ENCODE measurements around the gene TSHZ3. TPM values are rescaled to one million over a fixed set of nuclear protein-coding genes. Genes with fewer than 3 reads are reported as not detected.

TSHZ3 gene
- total RNA-seq, 1 donor from 2014 or later: 18.6 TPM

DNA sequence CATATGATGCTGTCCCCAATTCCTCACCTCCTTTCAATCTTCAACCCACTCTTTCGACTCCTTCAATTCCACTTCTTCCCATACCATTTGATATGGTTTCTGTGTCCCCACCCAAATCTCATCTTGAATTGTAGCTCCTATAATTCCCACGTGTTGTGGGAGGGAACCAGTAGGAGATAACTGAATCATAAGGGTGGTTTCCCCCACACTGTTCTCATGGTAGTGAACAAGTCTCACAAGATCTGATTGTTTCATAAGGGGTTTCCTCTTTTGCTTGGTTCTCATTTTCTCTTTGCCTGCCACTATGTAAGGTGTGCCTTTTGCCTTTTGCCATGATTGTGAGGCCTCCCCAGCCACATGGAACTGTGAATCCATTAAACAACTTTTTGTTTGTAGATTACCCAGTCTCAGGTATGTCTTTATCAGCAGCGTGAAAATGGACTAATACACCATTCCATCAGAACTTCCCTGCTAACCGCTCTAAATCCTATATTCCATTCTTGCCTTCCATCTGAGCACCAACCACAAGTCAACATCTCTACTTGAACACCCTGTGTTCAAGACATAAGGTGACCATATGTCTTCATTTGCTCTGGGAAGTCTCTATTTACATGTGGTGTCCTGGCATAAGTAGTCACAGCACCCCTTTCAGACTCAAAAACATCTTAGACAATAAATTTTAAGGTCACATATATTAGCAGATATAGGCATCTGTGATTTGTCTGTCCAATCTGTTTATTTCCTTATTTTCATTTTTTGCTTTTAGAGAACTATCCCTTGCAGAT lies 122.9 kb downstream of the TSHZ3 start:
- DNase-seq: no peak
